GF-D8 (cell line): ENCODE data around the gene TIGD4.
A peak's percentile ranks its signal among the peaks of the same experiment; 100 is the strongest.

Source experiments
- DNase-seq: peaks from one replicate; lab custom pipeline; 2025; lab: John Stamatoyannopoulos, UW

The TIGD4 gene

DNA sequence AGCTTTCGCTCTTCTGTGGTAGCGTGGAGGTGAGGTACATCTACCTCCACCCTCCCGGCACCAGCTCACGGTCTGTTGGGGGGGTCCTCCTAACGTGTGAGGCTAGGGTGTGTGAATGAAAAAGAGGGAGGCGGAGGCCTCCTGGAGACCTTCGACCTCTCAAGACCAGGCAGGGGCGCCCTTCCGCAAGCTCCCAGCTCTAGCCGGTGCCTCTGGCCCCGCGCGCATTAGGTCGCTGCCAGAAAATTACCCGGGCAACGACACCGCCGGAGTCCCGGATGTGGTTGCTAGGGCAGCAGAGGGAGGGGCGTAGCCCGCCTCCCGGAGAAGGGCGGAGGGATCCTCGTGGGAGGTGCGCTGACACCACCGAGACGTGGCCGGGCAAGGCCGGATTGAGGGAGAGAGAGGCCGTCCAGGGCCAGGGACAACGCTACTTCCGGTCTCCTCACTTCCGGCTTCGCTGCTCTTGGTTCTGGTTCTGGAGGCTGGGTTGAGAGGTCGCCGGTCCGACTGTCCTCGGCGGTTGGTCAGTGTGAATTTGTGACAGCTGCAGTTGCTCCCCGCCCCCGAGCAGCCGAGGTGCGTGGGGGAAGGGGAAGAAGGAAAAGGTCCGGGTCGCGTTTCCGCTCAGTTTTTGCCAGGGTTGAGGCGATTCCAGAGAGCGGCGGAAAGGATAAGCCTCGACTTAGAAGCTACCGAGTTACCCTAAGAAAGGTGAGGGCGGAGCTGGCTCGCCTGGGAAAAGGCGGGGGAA, at the start of gene TIGD4, which contains the start of gene ARFIP1:
TIGD4 (minus strand) TSS at position 218 of the 754 bp plus-strand sequence. CDS start 8,726 bp downstream, outside the sequence.
ARFIP1 (plus strand) TSS at position 442 of the 754 bp plus-strand sequence. CDS start 49,680 bp downstream, outside the sequence.
- peak; percentile 79 for DNase-seq

- DNase-seq = no peak
These were observed 48.6 kb upstream of the TIGD4 start for GRCh38 chr4:152828122-152828521.

- no peak for DNase-seq
These were observed 45.8 kb upstream of the TIGD4 start for GRCh38 chr4:152825336-152825735.

GRCh38 chr4:152824561-152824960, 45.0 kb upstream of the TIGD4 start:
- DNase-seq = no peak

DNA sequence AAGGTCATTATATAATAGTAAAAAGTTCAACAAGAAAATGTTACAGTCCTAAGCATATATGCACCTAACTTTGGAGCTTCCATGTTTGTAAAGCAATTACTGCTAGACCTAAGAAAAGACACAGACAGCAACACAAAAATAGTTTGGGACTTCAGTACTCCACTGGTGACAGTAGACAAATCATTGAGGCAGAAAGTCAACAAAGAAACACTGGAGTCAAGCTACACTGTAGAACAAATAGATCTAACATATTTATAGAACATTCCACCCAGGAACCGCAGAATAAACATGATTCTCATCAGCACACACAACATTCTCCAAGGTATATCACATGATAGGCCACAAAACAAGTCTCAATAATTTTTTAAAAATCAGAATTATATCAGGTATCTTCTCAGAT, 42.8 kb upstream of the TIGD4 start:
- no peak for DNase-seq

DNA sequence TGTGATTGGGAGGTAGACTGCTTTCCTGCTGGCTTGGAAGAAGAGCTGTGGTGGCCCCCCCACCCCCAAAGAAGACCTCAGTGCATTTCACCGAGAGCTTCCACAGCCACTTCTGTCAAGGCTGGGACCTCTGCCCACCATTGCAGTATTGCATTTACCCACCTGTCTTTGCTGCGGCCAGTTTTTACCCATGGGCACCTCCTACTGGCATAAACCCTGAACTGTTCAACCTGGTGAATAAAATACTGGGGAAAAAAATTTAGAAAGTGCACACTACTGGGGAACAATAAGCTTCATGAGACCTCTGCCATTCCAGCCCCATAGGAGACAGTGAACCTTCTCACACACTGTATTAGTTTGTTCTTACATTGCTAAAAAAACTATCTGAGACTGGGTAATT, 40.5 kb upstream of the TIGD4 start:
- no peak for DNase-seq

DNA sequence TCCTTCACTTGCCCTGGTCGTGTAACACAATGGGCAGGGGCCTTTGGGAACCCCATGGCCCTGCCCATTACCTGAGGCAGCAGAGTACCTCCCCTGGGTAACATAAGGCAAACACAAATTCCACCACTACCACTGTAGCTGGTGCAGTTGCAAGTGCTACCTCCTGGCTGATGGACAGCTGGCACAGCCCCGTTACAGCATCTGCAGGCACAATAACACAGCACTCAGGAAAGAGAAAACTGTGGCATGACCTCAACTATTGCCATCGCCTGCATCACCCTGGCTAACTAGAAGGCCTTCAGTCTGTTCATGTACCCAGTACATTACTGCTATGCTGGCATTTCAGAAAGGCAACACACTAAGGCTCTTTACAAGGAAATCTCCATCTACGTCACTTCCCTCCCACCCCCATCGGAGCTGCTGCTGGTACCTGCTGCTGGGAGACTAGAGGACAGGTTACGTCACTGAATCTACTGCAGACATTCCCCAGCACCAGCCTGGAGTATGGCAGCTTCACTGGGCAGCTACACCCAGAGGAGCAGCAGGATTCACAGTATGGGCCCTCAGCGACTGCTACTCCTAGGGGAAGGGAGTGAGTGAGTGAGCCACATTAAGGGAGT, 39.6 kb upstream of the TIGD4 start:
- no peak for DNase-seq

DNA sequence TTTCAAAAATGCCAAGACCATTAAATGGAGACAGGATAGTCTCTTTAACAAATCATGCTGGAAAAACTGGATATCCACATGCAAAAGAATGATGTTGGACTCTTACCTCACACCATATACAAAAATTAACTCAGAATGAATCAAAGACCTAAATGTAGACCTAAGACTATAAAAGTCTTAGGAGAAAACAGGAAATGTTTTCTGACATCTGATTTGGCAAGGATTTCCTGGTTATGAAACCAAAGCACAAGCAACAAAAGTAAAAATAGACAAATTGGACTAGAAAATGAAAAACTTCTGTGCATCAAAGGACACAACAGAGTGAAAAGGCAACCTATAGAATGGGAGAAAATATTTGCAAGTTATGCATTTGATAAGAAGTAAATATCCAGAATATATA, 37.8 kb upstream of the TIGD4 start:
- peak; percentile 30 for DNase-seq

DNA sequence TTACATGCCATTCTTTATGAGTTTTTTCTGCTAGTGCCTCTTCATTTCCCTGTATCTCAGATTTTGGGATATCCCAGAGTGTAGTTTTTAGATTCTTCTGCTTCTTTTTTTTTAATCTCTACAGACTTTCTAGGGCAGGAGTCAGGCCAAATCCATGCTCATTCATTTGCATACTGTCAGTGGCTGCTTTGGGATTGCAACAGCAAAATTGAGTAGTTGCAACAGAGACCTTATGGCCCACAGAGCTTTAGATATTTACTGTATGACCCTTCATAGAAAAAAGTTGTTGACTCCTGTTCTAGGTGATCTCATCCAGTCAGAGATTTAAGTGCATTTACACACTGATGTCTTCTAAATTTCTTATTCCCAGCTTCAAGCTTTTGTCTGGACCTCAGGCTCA, 35.5 kb upstream of the TIGD4 start:
- no peak for DNase-seq

DNA sequence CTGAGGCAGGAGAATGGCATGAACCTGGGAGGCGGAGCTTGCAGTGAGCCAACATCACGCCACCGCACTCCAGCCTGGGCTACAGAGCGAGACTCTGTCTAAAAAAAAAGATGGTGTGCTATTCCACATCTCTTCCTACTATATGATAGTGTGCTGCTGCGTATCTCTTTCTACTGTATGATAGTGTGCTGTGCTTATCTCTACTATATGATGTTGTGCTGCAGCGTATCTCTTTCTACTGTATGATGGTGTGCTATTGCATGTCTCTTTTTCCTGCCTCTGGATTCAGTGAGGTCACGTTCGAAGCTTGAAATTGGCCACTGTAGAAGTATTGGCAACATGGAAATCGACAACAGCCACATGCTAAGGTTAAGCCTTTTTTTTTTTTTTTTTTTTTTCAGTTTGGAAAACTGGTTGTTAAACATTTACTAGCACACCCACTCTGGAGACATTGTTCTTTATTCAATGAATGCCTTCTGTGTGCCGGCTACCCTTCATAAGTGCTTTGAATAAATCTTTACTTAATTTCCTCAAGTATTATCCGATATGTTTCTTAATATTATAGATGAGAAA, 31.3 kb upstream of the TIGD4 start:
- DNase-seq = no peak

GRCh38 chr4:152808670-152809069, 29.1 kb upstream of the TIGD4 start:
- DNase-seq = no peak

- DNase-seq = no peak
These were observed 27.8 kb upstream of the TIGD4 start for GRCh38 chr4:152807294-152807829.

DNA sequence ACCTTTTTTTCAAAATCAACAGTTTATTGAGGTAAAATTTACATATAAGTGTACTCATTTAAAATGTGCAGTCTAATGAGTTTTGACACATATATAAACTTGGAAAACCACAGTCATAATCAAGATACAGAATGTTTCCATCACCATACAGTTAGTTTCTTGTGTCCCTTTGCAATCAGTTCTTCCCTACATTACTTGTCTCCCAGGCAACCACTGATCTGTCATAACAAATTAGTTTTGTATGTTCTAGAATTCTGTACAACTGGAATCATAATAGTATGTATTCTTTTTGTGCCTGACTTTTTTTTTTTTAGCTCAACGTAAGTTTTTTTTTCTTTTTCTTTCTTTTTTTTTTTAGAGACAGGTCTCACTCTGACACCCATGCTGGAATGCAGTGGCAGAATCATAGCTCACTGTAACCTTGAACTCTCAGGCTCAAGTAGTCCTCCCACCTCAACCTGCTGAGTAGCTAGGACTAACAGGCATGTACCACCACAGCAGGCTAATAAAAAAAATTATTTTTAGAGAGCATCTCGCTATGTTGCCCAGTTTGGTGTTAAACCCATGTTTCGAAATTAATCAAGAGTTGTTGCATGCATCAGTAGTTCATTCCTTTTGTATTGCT, 27.1 kb upstream of the TIGD4 start:
- no peak for DNase-seq

- DNase-seq = no peak
These were observed 26.3 kb upstream of the TIGD4 start for GRCh38 chr4:152805818-152806217.

GRCh38 chr4:152805071-152805650, 25.6 kb upstream of the TIGD4 start:
- DNase-seq = no peak

DNA sequence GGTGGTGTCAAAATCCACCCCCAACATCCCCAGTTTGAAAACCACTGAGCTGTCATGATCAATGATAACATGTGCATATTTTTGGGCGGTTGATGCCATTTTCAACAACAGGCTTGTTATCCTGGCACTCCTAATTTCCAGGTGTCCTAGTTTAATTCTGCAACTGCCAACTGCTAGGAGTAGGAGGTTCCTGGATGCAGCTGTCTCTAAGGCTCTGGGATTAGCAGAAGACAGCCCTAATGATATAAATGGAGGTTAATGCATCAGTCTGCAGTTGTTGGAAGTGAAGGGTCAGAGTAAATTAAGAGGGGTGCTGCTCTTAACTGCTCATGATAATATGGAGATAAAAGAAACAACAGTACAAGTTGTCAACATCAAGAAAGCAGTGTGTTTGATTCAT, 24.0 kb upstream of the TIGD4 start:
- no peak for DNase-seq

DNA sequence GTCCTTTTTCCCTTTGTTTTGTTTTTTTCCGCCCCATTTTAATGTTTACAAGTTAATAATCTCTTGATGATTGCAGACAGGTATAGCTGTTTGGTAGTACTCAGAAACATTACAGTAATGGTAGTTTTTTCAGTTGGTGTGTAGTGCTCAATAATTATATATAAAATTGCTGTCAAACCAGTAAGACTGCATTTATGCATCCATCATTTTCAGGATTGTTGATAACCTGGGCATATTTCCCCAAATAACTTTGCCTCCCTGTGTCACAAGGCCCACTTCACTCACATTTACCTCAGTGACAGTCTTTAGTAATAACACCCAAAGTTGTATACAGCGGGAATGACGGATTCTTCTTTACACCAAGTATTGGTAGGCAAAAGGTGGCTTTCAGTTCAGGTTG, 16.4 kb upstream of the TIGD4 start:
- no peak for DNase-seq

DNA sequence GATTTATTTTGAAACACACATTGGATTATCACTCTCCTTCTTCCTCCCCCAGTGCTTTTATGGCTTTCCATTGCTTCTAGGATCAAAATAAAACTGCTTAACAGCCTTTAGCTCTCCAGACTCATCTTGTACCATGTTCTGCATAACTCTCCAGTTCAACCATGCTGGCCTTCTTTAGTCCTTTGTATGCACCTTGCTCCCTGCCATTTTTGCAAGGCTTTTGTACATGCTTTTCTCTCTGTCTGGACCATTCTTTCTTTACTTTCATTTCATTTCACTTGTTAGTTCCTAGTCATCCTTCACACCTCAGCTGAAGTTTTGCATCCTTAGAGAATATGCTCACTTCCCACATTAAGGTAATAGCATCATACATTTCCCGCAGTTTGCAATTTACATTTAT, 7.1 kb upstream of the TIGD4 start:
- DNase-seq = no peak

DNA sequence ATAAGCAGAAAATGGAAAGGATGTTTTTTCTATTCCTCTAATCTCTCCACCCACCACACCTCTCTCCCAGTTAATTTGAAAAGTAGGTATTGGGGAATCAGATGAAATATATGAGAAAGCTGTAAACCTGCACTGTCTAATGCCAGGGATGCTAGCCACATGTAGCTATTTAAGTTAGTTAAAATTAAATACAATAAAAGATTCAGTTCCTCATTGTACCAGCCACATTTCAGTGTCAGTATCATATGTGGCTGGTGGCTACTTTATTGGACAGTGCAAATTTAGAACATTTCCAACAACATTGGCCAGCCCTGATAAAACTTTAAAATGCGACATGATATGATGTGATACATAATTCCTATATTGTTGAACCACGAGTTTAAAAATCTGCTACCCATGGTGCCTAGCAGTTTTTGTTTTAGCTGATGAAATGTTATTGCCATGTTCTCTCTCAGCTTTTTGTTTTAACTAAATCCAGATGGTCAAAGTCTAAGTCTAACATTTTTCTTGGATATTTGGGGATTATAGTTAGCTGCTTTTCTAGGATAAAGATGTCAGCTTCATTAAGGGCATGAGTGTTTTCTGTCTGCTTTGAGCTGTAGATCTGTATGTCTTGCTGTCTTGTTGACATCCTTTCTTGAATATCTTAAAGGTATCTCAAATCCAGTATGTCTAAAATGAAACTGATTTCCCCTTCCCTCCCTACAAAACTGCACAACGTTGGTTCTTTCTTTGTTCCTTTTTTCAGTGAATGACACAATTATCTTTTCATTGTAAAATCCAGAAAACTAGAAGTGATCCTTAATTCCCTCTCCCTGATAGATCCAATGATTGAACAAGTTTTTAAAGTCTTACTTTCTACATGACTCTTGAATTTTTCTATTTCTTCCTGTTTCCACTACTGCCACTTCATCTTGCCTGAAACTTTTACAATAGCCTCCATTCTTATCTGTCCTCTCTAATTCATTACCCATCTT, 6.4 kb upstream of the TIGD4 start:
- no peak for DNase-seq

- no peak for DNase-seq
These were observed 5.2 kb upstream of the TIGD4 start for GRCh38 chr4:152784490-152785350.
